ENCODE data around the gene SKOR1.

DNA sequence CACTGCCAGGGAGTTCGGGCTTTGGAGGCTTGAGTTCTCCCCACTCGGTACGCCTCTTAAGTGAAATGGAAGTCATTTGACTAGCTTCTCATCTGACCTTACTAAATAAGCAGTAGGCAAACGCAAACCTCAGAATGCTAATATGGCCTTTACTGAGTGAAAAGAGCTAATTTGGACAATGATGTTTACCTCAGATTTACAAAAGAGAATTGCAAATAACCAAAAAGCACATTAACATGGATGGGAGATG lies 16.1 kb downstream of the SKOR1 start:
- TF ChIP-seq, protein P1, sequence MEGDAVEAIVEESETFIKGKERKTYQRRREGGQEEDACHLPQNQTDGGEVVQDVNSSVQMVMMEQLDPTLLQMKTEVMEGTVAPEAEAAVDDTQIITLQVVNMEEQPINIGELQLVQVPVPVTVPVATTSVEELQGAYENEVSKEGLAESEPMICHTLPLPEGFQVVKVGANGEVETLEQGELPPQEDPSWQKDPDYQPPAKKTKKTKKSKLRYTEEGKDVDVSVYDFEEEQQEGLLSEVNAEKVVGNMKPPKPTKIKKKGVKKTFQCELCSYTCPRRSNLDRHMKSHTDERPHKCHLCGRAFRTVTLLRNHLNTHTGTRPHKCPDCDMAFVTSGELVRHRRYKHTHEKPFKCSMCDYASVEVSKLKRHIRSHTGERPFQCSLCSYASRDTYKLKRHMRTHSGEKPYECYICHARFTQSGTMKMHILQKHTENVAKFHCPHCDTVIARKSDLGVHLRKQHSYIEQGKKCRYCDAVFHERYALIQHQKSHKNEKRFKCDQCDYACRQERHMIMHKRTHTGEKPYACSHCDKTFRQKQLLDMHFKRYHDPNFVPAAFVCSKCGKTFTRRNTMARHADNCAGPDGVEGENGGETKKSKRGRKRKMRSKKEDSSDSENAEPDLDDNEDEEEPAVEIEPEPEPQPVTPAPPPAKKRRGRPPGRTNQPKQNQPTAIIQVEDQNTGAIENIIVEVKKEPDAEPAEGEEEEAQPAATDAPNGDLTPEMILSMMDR (conservative IDR thresholded peaks at IDR 0.05 in 1 of 2, IDR thresholded peaks at IDR 0.05 in 1 of 2; ENCODE audit: extremely low read depth in 1 of 2, insufficient read depth in 1 of 2, low read depth in 1 of 2, low read length in 2 of 2) = no peak
- TF ChIP-seq EZH2 (IDR thresholded peaks at IDR 0.05; ENCODE audit: borderline replicate concordance, low read length) = no peak

Measured in mammary epithelial cell (primary cell).